ENCODE results near the gene BEGAIN.

The BEGAIN gene

GRCh38 chr14:100605706-100606686 is 18.8 kb upstream of the BEGAIN start:
- DNase-seq (ENCODE audit: extremely low spot score) = no peak
- CTCF ChIA-PET = no interaction called here
- no peak for TF ChIP-seq CTCF (IDR thresholded peaks at IDR 0.05; ENCODE audit: control extremely low read depth, extremely low read depth, low read depth, missing control alignments)
- POLR2A ChIA-PET = no interaction called here

- ChIA-PET POLR2A (no interaction called here), CTCF (no interaction called here)
- no peak for TF ChIP-seq CTCF (IDR thresholded peaks at IDR 0.05; ENCODE audit: control extremely low read depth, extremely low read depth, low read depth, missing control alignments)
- no peak for DNase-seq (ENCODE audit: extremely low spot score)
Observed at GRCh38 chr14:100605230-100605629, 18.0 kb upstream of the BEGAIN start.

- ChIA-PET CTCF (no interaction called here), POLR2A (no interaction called here)
- no peak for DNase-seq (ENCODE audit: extremely low spot score)
- no peak for TF ChIP-seq CTCF (IDR thresholded peaks at IDR 0.05; ENCODE audit: control extremely low read depth, extremely low read depth, low read depth, missing control alignments)
Observed at GRCh38 chr14:100604709-100605108, 17.5 kb upstream of the BEGAIN start.

GRCh38 chr14:100604121-100604501 is 16.9 kb upstream of the BEGAIN start:
- no peak for TF ChIP-seq CTCF (IDR thresholded peaks at IDR 0.05; ENCODE audit: control extremely low read depth, extremely low read depth, low read depth, missing control alignments)
- CTCF ChIA-PET = no interaction called here
- POLR2A ChIA-PET = no interaction called here
- no peak for DNase-seq (ENCODE audit: extremely low spot score)

- ChIA-PET POLR2A (no interaction called here), CTCF (no interaction called here)
- TF ChIP-seq CTCF (IDR thresholded peaks at IDR 0.05; ENCODE audit: control extremely low read depth, extremely low read depth, low read depth, missing control alignments) = no peak
- no peak for DNase-seq (ENCODE audit: extremely low spot score)
Observed at GRCh38 chr14:100603341-100604120, 16.3 kb upstream of the BEGAIN start.

GRCh38 chr14:100602621-100603230 is 15.5 kb upstream of the BEGAIN start:
- TF ChIP-seq CTCF (IDR thresholded peaks at IDR 0.05; ENCODE audit: control extremely low read depth, extremely low read depth, low read depth, missing control alignments) = no peak
- POLR2A ChIA-PET = no interaction called here
- no peak for DNase-seq (ENCODE audit: extremely low spot score)
- CTCF ChIA-PET = no interaction called here
